BE2C (cell line): Measurements from ENCODE around the gene AQP10. TPM values are rescaled to one million over a fixed set of nuclear protein-coding genes. Genes with fewer than 3 reads are reported as not detected.
"Not testable (repeated sequence)": the region's sequence is repeated elsewhere in the genome, so short reads cannot be mapped to it uniquely, and the experiment has no call there.

Source experiments
- DNase-seq: peaks from one replicate; pipeline ENCODE4 v3.0.0-alpha.2; 2020
- H3K27me3 ChIP-seq: fragments of 250-450 bp; sonication (Bioruptor Pico); 2 replicates; pipeline ENCODE4 v1.5.1; 2020; ENCODE audit warnings: mild to moderate bottlenecking
- H3K36me3 ChIP-seq: fragments of 250-450 bp; sonication (Bioruptor Pico); 2 replicates; pipeline ENCODE4 v1.5.1; 2020; ENCODE audit warnings: mild to moderate bottlenecking
- H3K4me1 ChIP-seq: fragments of 250-450 bp; sonication (Bioruptor Pico); 2 replicates; pipeline ENCODE4 v1.5.1; 2020
- H3K4me3 ChIP-seq: 2 replicates; pipeline ENCODE4 v1.5.1; 2011; ENCODE audit warnings: low read depth, low read length
- H3K9me3 ChIP-seq: fragments of 250-450 bp; sonication (Bioruptor Pico); 2 replicates; pipeline ENCODE4 v1.5.1; 2020
- CTCF ChIP-seq: IDR thresholded peaks from 2 replicates; pipeline ENCODE4 v1.5.1; 2012; ENCODE audit warnings: mild to moderate bottlenecking, low read depth, low read length
- polyA plus RNA-seq: library from polyadenylated mRNA; unstranded; fragments of >200 nt; gene quantifications from one replicate; pipeline ENCODE4 v1.2.1, GENCODE V29; 2012; ENCODE audit warnings: low read depth, missing spikeins; ENCODE audit not compliant: insufficient read length, insufficient read depth

Gene AQP10, protein sequence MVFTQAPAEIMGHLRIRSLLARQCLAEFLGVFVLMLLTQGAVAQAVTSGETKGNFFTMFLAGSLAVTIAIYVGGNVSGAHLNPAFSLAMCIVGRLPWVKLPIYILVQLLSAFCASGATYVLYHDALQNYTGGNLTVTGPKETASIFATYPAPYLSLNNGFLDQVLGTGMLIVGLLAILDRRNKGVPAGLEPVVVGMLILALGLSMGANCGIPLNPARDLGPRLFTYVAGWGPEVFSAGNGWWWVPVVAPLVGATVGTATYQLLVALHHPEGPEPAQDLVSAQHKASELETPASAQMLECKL
- polyA plus RNA-seq = 5.5 TPM

DNA sequence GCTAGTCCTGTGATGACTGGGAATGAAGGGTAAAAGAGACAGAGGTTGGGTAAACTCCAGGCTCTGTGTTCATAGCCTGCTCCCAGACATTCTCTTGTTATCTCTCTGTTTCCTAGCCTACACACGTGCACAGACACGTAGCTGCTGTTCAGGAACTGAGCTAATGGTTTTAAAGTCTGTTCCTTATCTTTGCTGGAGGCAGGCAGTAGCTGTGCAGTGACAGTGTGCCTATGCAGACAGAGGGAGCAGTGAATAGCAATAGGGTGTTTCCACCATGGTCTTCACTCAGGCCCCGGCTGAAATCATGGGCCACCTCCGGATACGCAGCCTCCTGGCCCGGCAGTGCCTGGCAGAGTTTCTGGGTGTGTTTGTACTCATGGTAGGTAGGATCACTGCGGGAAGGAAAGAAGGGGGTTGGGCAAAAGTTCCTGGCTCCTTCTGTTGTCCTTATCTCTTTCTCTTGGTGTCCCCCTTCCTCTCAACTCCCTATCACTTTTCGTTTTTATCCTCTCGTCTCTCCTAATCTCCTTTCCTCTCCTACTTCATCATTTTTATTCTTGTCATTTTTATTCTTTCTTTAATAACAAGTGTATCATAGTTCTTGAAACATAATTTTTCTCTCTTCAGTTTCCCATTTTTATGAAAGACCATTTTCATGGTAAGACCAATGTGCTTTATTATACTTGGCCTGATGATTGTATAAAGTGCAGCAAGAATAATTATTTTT lies at the start of gene AQP10:
Gene AQP10, plus strand, starts transcription at position 212 of the 727 bp plus-strand sequence. Its CDS starts 63 bp downstream, at position 275.
- peaks cover 10% of the 10 kb centered on the region for H3K4me1 ChIP-seq
- no peaks in the 10 kb centered on the region for H3K27me3 ChIP-seq
- H3K9me3 ChIP-seq = no peaks in the 10 kb centered on the region; the same call in 1 of the 2 replicates
- peak within 1 kb of the TSS; percentile 41 for H3K4me3 ChIP-seq
- peak; percentile 73 for DNase-seq
- peak; percentile 30; the same call in 1 of the 2 replicates for TF ChIP-seq CTCF
- H3K36me3 ChIP-seq = no peaks in the 10 kb centered on the region

DNA sequence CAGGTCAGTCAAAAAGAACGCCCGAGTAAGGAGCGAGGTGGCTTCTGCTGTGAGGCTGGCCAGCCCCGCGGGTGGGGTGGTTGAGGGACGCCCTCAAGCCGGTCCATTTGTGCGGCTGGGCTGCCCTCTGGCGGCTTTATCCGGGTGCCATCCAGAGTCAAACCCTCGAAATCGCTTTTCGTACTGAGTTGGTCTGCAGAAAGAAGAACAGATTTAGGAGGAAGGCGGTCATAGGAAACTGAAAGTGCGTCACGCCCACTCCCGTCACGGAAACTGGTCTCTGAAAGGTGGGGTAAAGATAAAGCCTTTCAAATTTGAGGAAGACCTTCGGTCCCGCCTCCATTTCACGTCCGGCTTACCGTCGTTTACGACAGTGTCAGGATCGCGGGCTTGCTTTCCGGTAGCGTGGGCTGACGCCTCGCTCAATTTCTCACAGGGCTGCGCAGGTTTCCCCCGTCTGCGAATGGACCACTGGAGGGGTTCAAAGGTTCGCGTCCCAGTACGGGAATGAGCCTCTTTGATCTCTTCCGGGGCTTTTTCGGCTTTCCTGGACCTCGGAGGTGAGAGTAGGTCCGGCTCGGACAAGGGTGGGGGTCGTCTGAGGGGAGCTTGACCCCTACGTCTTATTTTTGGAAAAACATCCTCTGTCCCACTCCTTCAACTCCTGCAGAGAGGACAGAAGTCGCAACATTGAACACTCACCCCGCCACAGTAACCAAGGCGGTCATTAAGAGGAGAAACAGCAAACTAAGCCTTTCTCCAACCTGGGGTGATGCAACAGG lies 48.5 kb upstream of the AQP10 start, which contains the start of gene HAX1:
Gene HAX1, plus strand, starts transcription at position 413 of the 782 bp plus-strand sequence. Its CDS starts 95 bp downstream, at position 508.
- DNase-seq = peak; percentile 92
- H3K27me3 ChIP-seq = no peaks in the 10 kb centered on the region
- H3K4me3 ChIP-seq = peak within 1 kb of the TSS; percentile 99
- H3K36me3 ChIP-seq = peaks cover 26% of the 10 kb centered on the region
- no peaks in the 10 kb centered on the region for H3K4me1 ChIP-seq
- H3K9me3 ChIP-seq = no peaks in the 10 kb centered on the region
- peak; percentile 83 for TF ChIP-seq CTCF

- no peaks in the 10 kb centered on the region for H3K4me1 ChIP-seq
- no peaks in the 10 kb centered on the region for H3K9me3 ChIP-seq
- TF ChIP-seq CTCF = no peak
- H3K36me3 ChIP-seq = peaks cover 25% of the 10 kb centered on the region
- no peak for DNase-seq
- peak overlapping the region; percentile 99 for H3K4me3 ChIP-seq
- no peaks in the 10 kb centered on the region for H3K27me3 ChIP-seq
Observed at GRCh38 chr1:154272999-154273563, 47.8 kb upstream of the AQP10 start.

- Histone ChIP-seq H3K27me3 (no peaks in the 10 kb centered on the region), H3K36me3 (peaks cover 8% of the 10 kb centered on the region), H3K9me3 (no peaks in the 10 kb centered on the region), H3K4me3 (no peak overlapping the region), H3K4me1 (no peaks in the 10 kb centered on the region)
- peak; percentile 59 for DNase-seq
- TF ChIP-seq CTCF = peak; percentile 64
Observed at GRCh38 chr1:154276797-154277196, 44.1 kb upstream of the AQP10 start.

DNA sequence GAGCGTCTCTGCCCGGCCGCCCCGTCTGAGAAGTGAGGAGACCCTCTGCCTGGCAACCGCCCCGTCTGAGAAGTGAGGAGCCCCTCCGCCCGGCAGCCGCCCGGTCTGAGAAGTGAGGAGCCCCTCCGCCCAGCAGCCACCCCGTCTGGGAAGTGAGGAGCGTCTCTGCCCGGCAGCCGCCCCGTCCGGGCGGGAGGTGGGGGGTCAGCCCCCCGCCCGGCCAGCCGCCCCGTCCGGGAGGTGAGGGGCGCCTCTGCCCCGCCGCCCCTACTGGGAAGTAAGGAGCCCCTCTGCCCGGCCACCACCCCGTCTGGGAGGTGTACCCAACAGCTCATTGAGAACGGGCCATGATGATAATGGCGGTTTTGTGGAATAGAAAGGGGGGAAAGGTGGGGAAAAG lies 33.3 kb upstream of the AQP10 start:
- H3K27me3 ChIP-seq, DNase-seq, H3K4me1 ChIP-seq: not testable (repeated sequence)

GRCh38 chr1:154288661-154289060 lies 32.2 kb upstream of the AQP10 start:
- no peaks in the 10 kb centered on the region for H3K9me3 ChIP-seq
- no peaks in the 10 kb centered on the region; the same call in 1 of the 2 replicates for H3K4me1 ChIP-seq
- no peaks in the 10 kb centered on the region for H3K36me3 ChIP-seq
- H3K4me3 ChIP-seq = no peak overlapping the region
- no peaks in the 10 kb centered on the region for H3K27me3 ChIP-seq
- no peak for DNase-seq
- TF ChIP-seq CTCF = no peak

More for the DNA sequence above, 33.3 kb upstream of the AQP10 start:
- not testable (repeated sequence) for H3K4me3 ChIP-seq, H3K36me3 ChIP-seq, H3K9me3 ChIP-seq
